Uterus (tissue), 4 donors: ENCODE measurements around the gene MMP25. TPM values are rescaled to one million over a fixed set of nuclear protein-coding genes. Genes with fewer than 3 reads are reported as not detected.

Source experiments
- DNase-seq, 2 donors: peaks; one replicate each; pipeline ENCODE4 v3.0.0-alpha.2; 2019 to 2020
- H3K27ac ChIP-seq, 2 donors: fragments of 200-600 bp; sonication (generic); 1 replicate in 1 of 2; 2 replicates in 1 of 2; pipeline ENCODE4 v1.5.1; 2016 to 2018
- H3K27me3 ChIP-seq, 2 donors: fragments of 200-600 bp; sonication (generic); one replicate each; pipeline ENCODE4 v1.5.1; 2018 to 2019; ENCODE audit warnings: control low read depth in 1 of 2
- H3K36me3 ChIP-seq, 2 donors: fragments of 200-600 bp; sonication (generic); one replicate each; pipeline ENCODE4 v1.5.1; 2019; ENCODE audit warnings: control low read depth in 1 of 2
- H3K4me1 ChIP-seq, 2 donors: fragments of 200-600 bp; sonication (generic); one replicate each; pipeline ENCODE4 v1.5.1; 2018 to 2019; ENCODE audit warnings: control low read depth in 1 of 2
- H3K4me3 ChIP-seq, 2 donors: fragments of 200-600 bp; sonication (generic); 1 replicate in 1 of 2; 2 replicates in 1 of 2; pipeline ENCODE4 v1.5.1; 2018 to 2019; ENCODE audit warnings: mild to moderate bottlenecking in 1 of 2
- H3K9me3 ChIP-seq, 2 donors: fragments of 200-600 bp; sonication (generic); one replicate each; pipeline ENCODE4 v1.5.1; 2019; ENCODE audit warnings: control low read depth in 1 of 2
- POLR2A ChIP-seq, 2 donors: fragments of 450-650 bp; IDR thresholded peaks; one replicate each; pipeline ENCODE4 v1.6.1; 2016; ENCODE audit warnings: antibody characterized with exemption in 2 of 2, mild to moderate bottlenecking in 1 of 2, moderate library complexity in 1 of 2
- intact Hi-C: fragments of 100-400 bp; cut with DNase I; formaldehyde crosslinking; loops from one replicate; pipeline ENCODE4 v1.15.1; 2023; ENCODE audit warnings: low total_unique reads
- small RNA-seq: library from RNA; depleted of rRNA; stranded (forward); fragments of <200 nt; gene quantifications from one replicate; pipeline ENCODE3, GENCODE V24; 2016
- total RNA-seq, 4 donors: library from RNA; depleted of rRNA in 3 of 4; stranded (reverse); fragments of >200 nt in 3 of 4; gene quantifications; one replicate each; pipeline versions ENCODE4 v1.1.0 to v1.2.4, GENCODE V29; 2014 to 2023
- TF ChIP-seq, protein P1 (sequence below), 4 experiments: fragments of 200-600 bp in 2 of 4; fragments of 450-650 bp in 2 of 4; sonication (generic) in 2 of 4; IDR thresholded peaks; one replicate each; pipeline ENCODE4 v1.5.1; 2016 to 2019; ENCODE audit warnings: antibody characterized with exemption in 4 of 4, mild to moderate bottlenecking in 2 of 4, moderate library complexity in 1 of 4
- donor health status: DM: yes; HTN: yes; CAD: no.

MMP25 gene
- total RNA-seq, 4 donors from 2014 or later: 0.21 to 1.1 TPM; not detected in 2

- no peaks in the 10 kb centered on the region for H3K9me3 ChIP-seq
- H3K4me1 ChIP-seq: no peaks in the 10 kb centered on the region
- peak overlapping the region in 1 of 2 donors; percentile 16 for H3K27ac ChIP-seq
- H3K36me3 ChIP-seq: no peaks in the 10 kb centered on the region
- no peak overlapping the region for H3K4me3 ChIP-seq
- no peaks in the 10 kb centered on the region for H3K27me3 ChIP-seq
- intact Hi-C loops: no loop called here
- no peak for TF ChIP-seq POLR2A (IDR thresholded peaks at IDR 0.05)
- TF ChIP-seq, protein P1, sequence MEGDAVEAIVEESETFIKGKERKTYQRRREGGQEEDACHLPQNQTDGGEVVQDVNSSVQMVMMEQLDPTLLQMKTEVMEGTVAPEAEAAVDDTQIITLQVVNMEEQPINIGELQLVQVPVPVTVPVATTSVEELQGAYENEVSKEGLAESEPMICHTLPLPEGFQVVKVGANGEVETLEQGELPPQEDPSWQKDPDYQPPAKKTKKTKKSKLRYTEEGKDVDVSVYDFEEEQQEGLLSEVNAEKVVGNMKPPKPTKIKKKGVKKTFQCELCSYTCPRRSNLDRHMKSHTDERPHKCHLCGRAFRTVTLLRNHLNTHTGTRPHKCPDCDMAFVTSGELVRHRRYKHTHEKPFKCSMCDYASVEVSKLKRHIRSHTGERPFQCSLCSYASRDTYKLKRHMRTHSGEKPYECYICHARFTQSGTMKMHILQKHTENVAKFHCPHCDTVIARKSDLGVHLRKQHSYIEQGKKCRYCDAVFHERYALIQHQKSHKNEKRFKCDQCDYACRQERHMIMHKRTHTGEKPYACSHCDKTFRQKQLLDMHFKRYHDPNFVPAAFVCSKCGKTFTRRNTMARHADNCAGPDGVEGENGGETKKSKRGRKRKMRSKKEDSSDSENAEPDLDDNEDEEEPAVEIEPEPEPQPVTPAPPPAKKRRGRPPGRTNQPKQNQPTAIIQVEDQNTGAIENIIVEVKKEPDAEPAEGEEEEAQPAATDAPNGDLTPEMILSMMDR (IDR thresholded peaks at IDR 0.05): peak in 1 of 4 experiments; percentile 38
- DNase-seq: no peak
These were observed 54.9 kb downstream of the MMP25 start for GRCh38 chr16:3101018-3101840.

GRCh38 chr16:3101841-3102470 lies 55.6 kb downstream of the MMP25 start:
- H3K36me3 ChIP-seq: no peaks in the 10 kb centered on the region
- intact Hi-C loops: no loop called here
- H3K9me3 ChIP-seq: no peaks in the 10 kb centered on the region
- peaks cover 0 to 2% of the 10 kb centered on the region in 2 donors for H3K4me1 ChIP-seq
- H3K27ac ChIP-seq: peak overlapping the region in 1 of 2 donors; percentile 16
- DNase-seq: no peak
- no peak overlapping the region for H3K4me3 ChIP-seq
- TF ChIP-seq, protein P1 (IDR thresholded peaks at IDR 0.05): no peak
- TF ChIP-seq POLR2A (IDR thresholded peaks at IDR 0.05): no peak
- H3K27me3 ChIP-seq: no peaks in the 10 kb centered on the region

- peaks cover 0 to 7% of the 10 kb centered on the region in 2 donors for H3K4me1 ChIP-seq
- peak overlapping the region; percentile 51 to 60 for H3K4me3 ChIP-seq
- TF ChIP-seq, protein P1 (IDR thresholded peaks at IDR 0.05): peak in 1 of 4 experiments; percentile 19
- peak in 1 of 2 donors; percentile 64 for TF ChIP-seq POLR2A (IDR thresholded peaks at IDR 0.05)
- peak; percentile 89 for DNase-seq
- H3K27ac ChIP-seq: peak overlapping the region; percentile 74
- intact Hi-C loops: no loop called here
- no peaks in the 10 kb centered on the region for H3K27me3 ChIP-seq
- H3K9me3 ChIP-seq: no peaks in the 10 kb centered on the region
- no peaks in the 10 kb centered on the region for H3K36me3 ChIP-seq
These were observed 60.0 kb downstream of the MMP25 start for GRCh38 chr16:3106205-3106928.

Small RNAs within 50 kb of the gene (small RNA-seq; reads per million reads assigned to genes)
- gene RNU1-22P: not detected

Other genes with a start within 250 kb of the MMP25 start
- gene PRSS41, start 248.1 kb upstream of the MMP25 start, total RNA-seq: not detected
- gene PRSS21, start 229.3 kb upstream of the MMP25 start, total RNA-seq: not detected
- gene ZG16B, start 216.3 kb upstream of the MMP25 start, total RNA-seq: 10 to 100 TPM in 1 of 4 donors, 1 to 10 TPM in 1, not detected in 2; 1.3 to 15.9 TPM
- 1 to 10 TPM in 1 of 4 donors, under 1 TPM in 1, not detected in 2; 0.46 to 2.4 TPM for gene PRSS22, start 188.4 kb upstream of the MMP25 start, total RNA-seq
- gene FLYWCH2, start 163.3 kb upstream of the MMP25 start, total RNA-seq: 100 to 1,000 TPM in 1 of 4 donors, 10 to 100 TPM in 3; 27.9 to 223 (median 40.9) TPM
- gene FLYWCH1, start 134.6 kb upstream of the MMP25 start, total RNA-seq: 10 to 100 TPM; 11.5 to 62.3 (median 27.2) TPM
- gene KREMEN2, start 82.3 kb upstream of the MMP25 start, total RNA-seq: under 1 TPM in 1 of 4 donors, not detected in 3; 0.41 TPM
- gene PAQR4, start 77.2 kb upstream of the MMP25 start, total RNA-seq: 1 to 10 TPM in 3 of 4 donors, under 1 TPM in 1; 0.26 to 4.8 (median 2.5) TPM
- gene PKMYT1, start 66.1 kb upstream of the MMP25 start, total RNA-seq: 1 to 10 TPM in 1 of 4 donors, not detected in 3; 6.1 TPM
- gene CLDN9, start 33.6 kb upstream of the MMP25 start, total RNA-seq: 1 to 10 TPM in 1 of 4 donors, under 1 TPM in 1, not detected in 2; 0.21 to 1.8 TPM
- gene CLDN6, start 28.4 kb upstream of the MMP25 start, total RNA-seq: 1 to 10 TPM in 1 of 4 donors, not detected in 3; 4.1 TPM
- 10 to 100 TPM; 12.6 to 76.2 (median 24.0) TPM for gene TNFRSF12A, start 26.2 kb upstream of the MMP25 start, total RNA-seq
- 10 to 100 TPM in 3 of 4 donors, 1 to 10 TPM in 1; 3.6 to 67.5 (median 25.4) TPM for gene HCFC1R1, start 22.6 kb upstream of the MMP25 start, total RNA-seq
- 10 to 100 TPM in 3 of 4 donors, 1 to 10 TPM in 1; 3.8 to 29.0 (median 22.3) TPM for gene THOC6, start 22.5 kb upstream of the MMP25 start, total RNA-seq
- gene BICDL2, start 9.6 kb upstream of the MMP25 start, total RNA-seq: 1 to 10 TPM in 1 of 4 donors, under 1 TPM in 2, not detected in 1; 0.26 to 1.9 (median 0.29) TPM
- 10 to 100 TPM in 3 of 4 donors, 1 to 10 TPM in 1; 7.5 to 37.1 (median 20.9) TPM for gene IL32, start 19.1 kb downstream of the MMP25 start, total RNA-seq
- gene ZSCAN10, start 52.7 kb downstream of the MMP25 start, total RNA-seq: not detected
- gene ZNF205, start 66.0 kb downstream of the MMP25 start, total RNA-seq: 10 to 100 TPM; 12.9 to 26.9 (median 18.3) TPM
- 100 to 1,000 TPM in 1 of 4 donors, 10 to 100 TPM in 1, 1 to 10 TPM in 1, under 1 TPM in 1; 0.77 to 101 (median 11.1) TPM for gene ZNF213, start 88.5 kb downstream of the MMP25 start, total RNA-seq
- not detected for gene OR1F1, start 141.6 kb downstream of the MMP25 start, total RNA-seq
- 10 to 100 TPM in 2 of 4 donors, 1 to 10 TPM in 2; 4.1 to 17.6 (median 10.7) TPM for gene ZNF200, start 188.6 kb downstream of the MMP25 start, total RNA-seq
- 10 to 100 TPM in 1 of 4 donors, 1 to 10 TPM in 1, under 1 TPM in 2; 0.21 to 12.0 (median 1.1) TPM for gene MEFV, start 210.1 kb downstream of the MMP25 start, total RNA-seq
- 10 to 100 TPM; 13.2 to 82.5 (median 53.9) TPM for gene ZNF263, start 236.9 kb downstream of the MMP25 start, total RNA-seq